Activated T-cell treated with anti-CD3 and anti-CD28 coated beads, Interleukin-2, amount 50 U/mL, for 4 hours (primary cell): ENCODE measurements around the gene GOLGA2. TPM values are rescaled to one million over a fixed set of nuclear protein-coding genes. Genes with fewer than 3 reads are reported as not detected.

ENCODE experiments used
- ATAC-seq, 2 donors: fragments of 200-7000 bp; cut with Tn5 transposase; one replicate each; pipeline ENCODE4 v1.10.0; 2021
- DNase-seq: peaks from one replicate; pipeline ENCODE4 v3.0.0-alpha.2; 2020
- H3K27me3 Mint-ChIP-seq: one replicate; pipeline ENCODE4 v1.8.0; 2021; ENCODE audit warnings: low read depth, mixed read lengths
- H3K36me3 Mint-ChIP-seq: one replicate; pipeline ENCODE4 v1.8.0; 2022; ENCODE audit warnings: mixed read lengths; ENCODE audit not compliant: insufficient read depth
- H3K4me1 Mint-ChIP-seq: one replicate; pipeline ENCODE4 v1.8.0; 2021; ENCODE audit warnings: low read depth, mixed read lengths
- H3K4me3 Mint-ChIP-seq: one replicate; pipeline ENCODE4 v1.8.0; 2021; ENCODE audit warnings: mild to moderate bottlenecking, moderate library complexity, mixed read lengths
- H3K9me3 Mint-ChIP-seq: one replicate; pipeline ENCODE4 v1.8.0; 2021; ENCODE audit warnings: mixed read lengths
- total RNA-seq, 3 donors: library from RNA; stranded (reverse); gene quantifications; one replicate each; pipeline ENCODE4 v1.2.1, GENCODE V29; 2021

GOLGA2 gene
- total RNA-seq, 3 donors from 2014 or later = 39.4 to 48.2 (median 46.5) TPM

DNA sequence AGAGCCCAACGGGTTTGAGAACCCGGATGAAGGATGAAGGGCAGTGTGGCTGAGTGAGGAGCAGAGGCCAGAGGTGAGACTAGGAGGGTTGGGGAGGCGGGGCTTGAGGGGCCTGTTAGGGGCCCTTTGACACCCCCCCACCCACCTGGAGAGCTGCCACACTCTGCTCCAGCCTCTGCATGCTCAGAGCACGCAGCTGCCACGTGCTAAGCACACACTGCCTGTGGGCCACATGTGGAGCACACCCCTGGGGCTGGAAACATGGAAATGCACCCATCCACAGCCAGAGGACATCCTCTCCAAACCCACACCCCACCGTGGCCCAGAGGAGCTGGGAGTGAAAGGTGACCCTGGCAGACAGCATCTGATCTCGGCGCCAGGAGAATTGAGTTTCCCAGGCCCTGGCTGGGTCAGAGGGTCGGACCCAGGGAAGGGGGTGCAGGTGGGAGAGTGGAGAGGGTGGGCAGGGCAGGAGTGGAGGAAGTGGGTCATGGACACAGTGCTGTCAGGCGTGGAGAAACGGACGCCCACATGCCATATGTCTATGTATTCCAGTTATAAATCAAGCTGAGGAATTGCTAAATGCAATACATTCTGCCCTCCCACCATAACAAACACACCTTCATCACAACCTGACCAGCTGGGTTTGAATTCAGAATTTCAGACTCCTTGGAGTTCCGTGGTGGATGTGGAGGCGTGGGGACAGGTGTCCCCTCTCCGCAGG, 66.7 kb downstream of the GOLGA2 start:
- no peak overlapping the region for H3K4me3 Mint-ChIP-seq
- DNase-seq = no peak
- H3K9me3 Mint-ChIP-seq = no peaks in the 10 kb centered on the region
- H3K4me1 Mint-ChIP-seq = peaks cover 3% of the 10 kb centered on the region
- H3K36me3 Mint-ChIP-seq = no peaks in the 10 kb centered on the region
- H3K27me3 Mint-ChIP-seq = peaks cover 23% of the 10 kb centered on the region
- ATAC-seq = no peak

DNA sequence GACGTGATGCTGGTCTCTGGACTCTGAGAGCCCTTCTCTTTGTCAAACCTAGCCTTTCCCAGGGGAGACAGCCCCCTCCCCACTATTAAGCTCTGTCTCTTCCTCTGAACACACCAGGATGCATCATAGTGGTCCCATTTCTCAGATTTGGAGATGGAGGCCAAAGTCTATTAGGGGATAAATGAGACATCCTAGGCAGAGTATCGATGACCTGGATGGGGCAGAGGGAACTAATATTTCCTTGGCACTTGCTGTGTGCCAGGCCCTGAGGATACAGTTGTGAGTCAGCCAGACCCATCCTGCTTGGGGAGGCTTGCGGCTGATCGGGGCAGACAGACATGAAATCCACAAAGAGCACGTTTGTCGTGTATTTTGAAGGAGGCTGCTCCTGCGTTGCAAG, 67.4 kb downstream of the GOLGA2 start:
- H3K4me3 Mint-ChIP-seq = no peak overlapping the region
- ATAC-seq = no peak
- peaks cover 3% of the 10 kb centered on the region for H3K4me1 Mint-ChIP-seq
- peaks cover 23% of the 10 kb centered on the region for H3K27me3 Mint-ChIP-seq
- no peaks in the 10 kb centered on the region for H3K9me3 Mint-ChIP-seq
- DNase-seq = no peak
- no peaks in the 10 kb centered on the region for H3K36me3 Mint-ChIP-seq

DNA sequence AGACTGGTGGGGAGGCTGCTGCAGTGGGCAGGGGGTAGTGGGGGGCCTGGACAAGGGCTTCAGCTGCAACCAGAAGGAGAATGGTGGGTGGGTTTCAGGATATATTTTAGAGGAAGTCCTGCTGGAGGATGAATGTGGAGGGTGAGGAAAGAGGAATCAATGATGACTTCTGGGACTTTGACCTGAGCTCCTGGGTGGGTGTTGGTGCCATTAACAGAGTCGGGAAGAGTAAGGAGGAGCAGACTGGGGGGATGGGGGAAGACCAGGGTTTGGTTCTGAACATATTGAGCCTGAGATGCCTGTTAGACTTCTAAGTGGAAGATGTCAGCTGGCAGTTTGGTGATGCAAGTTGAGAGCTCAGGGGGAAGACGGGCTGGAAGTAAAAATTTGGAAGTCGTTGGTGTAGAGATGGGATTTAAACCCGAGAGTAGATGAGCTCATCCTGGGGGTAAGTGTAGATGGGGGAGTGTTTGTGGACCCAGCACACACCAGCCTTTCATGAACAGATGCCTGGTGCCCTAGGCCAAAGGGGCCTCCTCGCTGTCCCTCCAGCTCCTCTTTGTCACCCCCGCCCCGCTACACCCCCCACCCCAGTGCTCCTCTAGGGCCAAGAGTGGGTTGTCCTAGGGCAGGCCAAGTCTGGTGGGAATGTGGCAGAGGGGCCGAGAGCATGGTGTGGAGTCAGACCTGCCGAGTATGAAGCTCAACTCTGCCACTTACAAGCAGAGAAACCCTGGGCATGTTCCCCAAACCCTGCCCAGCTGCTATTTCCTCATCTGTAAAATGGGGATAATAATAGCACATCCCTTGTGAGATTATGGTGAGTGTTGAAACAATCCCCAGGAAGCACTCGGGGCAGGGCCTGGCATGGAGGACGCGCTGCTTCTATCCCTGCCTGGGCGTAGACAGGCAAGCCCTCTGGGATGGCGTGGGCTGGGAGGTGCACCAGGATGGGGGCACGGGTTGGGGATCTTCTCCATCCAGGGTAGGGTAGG, 68.6 kb downstream of the GOLGA2 start:
- H3K36me3 Mint-ChIP-seq = no peaks in the 10 kb centered on the region
- no peaks in the 10 kb centered on the region for H3K9me3 Mint-ChIP-seq
- peaks cover 10% of the 10 kb centered on the region for H3K4me1 Mint-ChIP-seq
- DNase-seq (no peak), ATAC-seq (no peak)
- H3K4me3 Mint-ChIP-seq = no peak overlapping the region
- peaks cover 22% of the 10 kb centered on the region for H3K27me3 Mint-ChIP-seq

DNA sequence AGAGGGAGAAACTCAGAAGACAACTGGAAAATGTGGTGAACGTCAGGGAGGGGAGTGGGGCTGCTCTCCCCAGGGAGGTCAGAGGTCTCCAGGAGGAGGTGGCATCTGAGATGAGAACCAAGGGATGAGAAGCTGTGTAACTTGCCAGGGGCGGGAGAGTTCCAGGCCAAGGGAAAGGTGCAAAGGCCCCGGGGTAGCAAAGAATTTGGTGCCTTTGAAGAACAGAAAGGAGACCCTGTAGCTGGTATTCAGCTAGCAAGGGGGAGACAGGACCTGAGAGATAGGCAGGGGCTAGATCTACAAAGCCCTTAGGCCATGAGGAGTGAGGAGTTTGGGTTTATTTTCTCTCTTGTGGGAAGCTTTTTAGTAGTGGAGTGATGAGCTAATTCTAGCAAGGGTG, 69.3 kb downstream of the GOLGA2 start:
- ATAC-seq (no peak), DNase-seq (no peak)
- H3K4me3 Mint-ChIP-seq = no peak overlapping the region
- no peaks in the 10 kb centered on the region for H3K36me3 Mint-ChIP-seq
- peaks cover 10% of the 10 kb centered on the region for H3K4me1 Mint-ChIP-seq
- H3K9me3 Mint-ChIP-seq = no peaks in the 10 kb centered on the region
- H3K27me3 Mint-ChIP-seq = peaks cover 17% of the 10 kb centered on the region

Other genes with a start within 250 kb of the GOLGA2 start
- 10 to 100 TPM in 1 of 3 donors, 1 to 10 TPM in 2; 9.5 to 11.2 (median 9.7) TPM for gene NAIF1, start 208.7 kb downstream of the GOLGA2 start, total RNA-seq
- 10 to 100 TPM; 13.9 to 16.3 (median 15.6) TPM for gene SLC25A25, start 207.8 kb downstream of the GOLGA2 start, total RNA-seq
- gene PTGES2, start 148.3 kb downstream of the GOLGA2 start, total RNA-seq = 100 to 1,000 TPM; 123 to 132 (median 123) TPM
- gene LCN2, start 126.6 kb downstream of the GOLGA2 start, total RNA-seq = not detected
- 10 to 100 TPM; 71.0 to 72.7 (median 71.6) TPM for gene BBLN, start 115.7 kb downstream of the GOLGA2 start, total RNA-seq
- gene CIZ1, start 84.4 kb downstream of the GOLGA2 start, total RNA-seq = 100 to 1,000 TPM; 117 to 128 (median 124) TPM
- under 1 TPM; 0.32 to 0.43 (median 0.40) TPM for gene DNM1, start 72.6 kb downstream of the GOLGA2 start, total RNA-seq
- gene SWI5, start 269 bp upstream of the GOLGA2 start, total RNA-seq = 10 to 100 TPM; 18.6 to 19.5 (median 19.1) TPM
- 10 to 100 TPM; 64.6 to 71.7 (median 69.7) TPM for gene TRUB2, start 46.4 kb upstream of the GOLGA2 start, total RNA-seq
- 10 to 100 TPM; 60.7 to 63.9 (median 62.4) TPM for gene COQ4, start 46.8 kb upstream of the GOLGA2 start, total RNA-seq
- gene SLC27A4, start 64.5 kb upstream of the GOLGA2 start, total RNA-seq = 10 to 100 TPM; 51.3 to 59.0 (median 56.0) TPM
- gene URM1, start 95.4 kb upstream of the GOLGA2 start, total RNA-seq = 100 to 1,000 TPM in 2 of 3 donors, 10 to 100 TPM in 1; 93.3 to 106 (median 104) TPM
- under 1 TPM; 0.30 to 0.63 (median 0.34) TPM for gene CERCAM, start 144.8 kb upstream of the GOLGA2 start, total RNA-seq
- gene ODF2, start 180.0 kb upstream of the GOLGA2 start, total RNA-seq = 10 to 100 TPM; 54.1 to 58.5 (median 56.0) TPM
- gene GLE1, start 228.7 kb upstream of the GOLGA2 start, total RNA-seq = 10 to 100 TPM; 39.3 to 42.2 (median 41.9) TPM